ENCODE results near the gene ZDHHC11B. TPM values are rescaled to one million over a fixed set of nuclear protein-coding genes. Genes with fewer than 3 reads are reported as not detected.

The ZDHHC11B gene
- total RNA-seq, 1 experiment from 2014 or later = 1.4 TPM

- no peaks in the 10 kb centered on the region for H3K23me2 ChIP-seq (ENCODE audit: insufficient read length, low read depth, low read length, poor library complexity, severe bottlenecking)
- peak; percentile 73 for DNase-seq
- no CpG with 5 or more reads among the region's 40 CpGs for WGBS (ENCODE audit: extremely low coverage, insufficient read length, low lambda C conversion rate)
Observed at GRCh38 chr5:669111-669841, 115.3 kb downstream of the ZDHHC11B start.

More at GRCh38 chr5:669111-669841, 115.3 kb downstream of the ZDHHC11B start:
- Histone ChIP-seq H3K4me2 (ENCODE audit: insufficient read depth, insufficient read length, low read length) (no peak overlapping the region), H3K56ac (ENCODE audit: insufficient read length, low read depth, low read length) (no peak overlapping the region), H4K91ac (ENCODE audit: insufficient read length, low read depth, low read length) (no peak overlapping the region), H3K14ac (ENCODE audit: insufficient read depth, low read length) (no peak overlapping the region; the same call in 1 of the 2 replicates), H3K4ac (ENCODE audit: low read depth, low read length) (no peak overlapping the region), H3K9ac (ENCODE audit: extremely low read depth, insufficient read length, low read length) (no peak overlapping the region), H2AFZ (ENCODE audit: low read length) (no peak overlapping the region), H3K79me1 (ENCODE audit: insufficient read depth, low read depth, low read length, poor library complexity, severe bottlenecking) (no peaks in the 10 kb centered on the region), H3K9me3 (ENCODE audit: control insufficient read depth, low read depth, low read length) (no peaks in the 10 kb centered on the region), H3T11ph (ENCODE audit: low read length) (no peak overlapping the region), H2BK20ac (ENCODE audit: low read depth, low read length, poor library complexity, severe bottlenecking) (no peak overlapping the region), H3K23ac (ENCODE audit: insufficient read length, low read depth, low read length) (no peak overlapping the region), H2BK12ac (ENCODE audit: insufficient read length, low read depth, low read length) (no peak overlapping the region), H3K18ac (ENCODE audit: insufficient read length, low read depth, low read length) (no peak overlapping the region), H3K79me2 (ENCODE audit: insufficient read depth, low read length) (no peaks in the 10 kb centered on the region), H2AK5ac (ENCODE audit: insufficient read length, low read length) (no peak overlapping the region), H3K4me1 (ENCODE audit: insufficient read depth, low read length) (no peaks in the 10 kb centered on the region), H4K5ac (ENCODE audit: insufficient read length, low read depth, low read length) (no peak overlapping the region), H2BK5ac (ENCODE audit: insufficient read length, low read length) (no peak overlapping the region), H3K27me3 (ENCODE audit: insufficient read depth, low read length) (no peaks in the 10 kb centered on the region), H2BK120ac (ENCODE audit: low read depth, low read length, poor library complexity, severe bottlenecking) (no peak overlapping the region), H4K20me1 (ENCODE audit: control insufficient read depth, insufficient read depth, insufficient read length) (no peaks in the 10 kb centered on the region), H2BK15ac (ENCODE audit: low read depth, low read length) (no peak overlapping the region), H3K27ac (ENCODE audit: insufficient read length, low read depth, low read length) (no peak overlapping the region), H4K8ac (replicated peaks; ENCODE audit: insufficient read length, low read depth, low read length) (no peak overlapping the region)
- peaks cover 5 to 19% (median 19%) of the 10 kb centered on the region in 3 experiments; a peak in 6 of 7 replicates for H3K36me3 Mint-ChIP-seq (ENCODE audit: insufficient read depth in 1 of 3, low read depth in 3 of 3)
- peaks cover 5 to 9% of the 10 kb centered on the region in 2 experiments for H3K4me1 Mint-ChIP-seq
- no peak overlapping the region for H3K4me3 Mint-ChIP-seq
- H3K27ac Mint-ChIP-seq = no peak overlapping the region
- peak; percentile 84 for TF ChIP-seq CTCF (conservative IDR thresholded peaks at IDR 0.05)
- H3K9me3 Mint-ChIP-seq = no peaks in the 10 kb centered on the region
- peaks cover 14% of the 10 kb centered on the region for H3K27me3 Mint-ChIP-seq (ENCODE audit: low read depth)
